H1 (cell line): ENCODE measurements around the gene PWP1. TPM values are rescaled to one million over a fixed set of nuclear protein-coding genes. Genes with fewer than 3 reads are reported as not detected.

ENCODE experiments used
- CBX5 ChIP-seq: fragments of 300-800, 300-1000 bp; sonication (generic); IDR thresholded peaks from 2 replicates; pipeline ENCODE4 v1.7.1; 2016; ENCODE audit warnings: antibody characterized with exemption, low read length, low read depth
- KDM1A ChIP-seq: fragments of 200-600, 300-600 bp; sonication (generic); IDR thresholded peaks from 2 replicates; pipeline ENCODE4 v1.7.1; 2016; ENCODE audit warnings: mild to moderate bottlenecking, low read length, borderline replicate concordance
- SAP30 ChIP-seq: fragments of 300-600 bp; sonication (generic); IDR thresholded peaks from 2 replicates; pipeline ENCODE4 v1.7.1; 2012; ENCODE audit warnings: low read length, moderate library complexity, mild to moderate bottlenecking, inconsistent platforms; ENCODE audit not compliant: insufficient read depth, insufficient replicate concordance
- polyA plus RNA-seq, 7 experiments: library from polyadenylated mRNA; depleted of rRNA in 3 of 7; stranded (reverse) in 5 of 7; unstranded in 2 of 7; fragments of >200 nt in 5 of 7; fragments of 200-250 nt in 2 of 7; gene quantifications; 1 replicate in 5 of 7; 2 replicates in 1 of 7; 4 replicates in 1 of 7; pipeline versions ENCODE4 v1.2.1 to v1.2.3, GENCODE V29; 2011 to 2013; ENCODE audit warnings: missing spikeins in 2 of 7, mixed read lengths in 2 of 7
- total RNA-seq: library from RNA; stranded (reverse); fragmentation: NEBNext Ultra II Directional; extraction: Animal tissue kit (Norgen Biotek cat#: 25700); gene quantifications from 2 replicates; pipeline ENCODE4 v1.2.1, GENCODE V29; 2021

Gene PWP1
- total and polyA plus RNA-seq, 2 of the 8 experiments (the other 6 are each of a cell fraction or from before 2014, with no cell fraction given): 57.8 to 78.5 TPM

GRCh38 chr12:107662484-107662883 is 23.1 kb upstream of the PWP1 start (continued):
- TF ChIP-seq SAP30: no peak
- no peak for TF ChIP-seq CBX5
- TF ChIP-seq KDM1A: no peak
